Transverse colon (tissue), 4 donors: ENCODE data around the gene FMNL3. TPM values are rescaled to one million over a fixed set of nuclear protein-coding genes. Genes with fewer than 3 reads are reported as not detected.

Experiments
- DNase-seq: peaks from one replicate; pipeline ENCODE4 v3.0.0-alpha.2; 2019
- H3K27ac ChIP-seq, 4 donors: fragments of 200-600 bp; sonication (generic); 2 replicates each; pipeline ENCODE4 v1.5.1; 2016 to 2018; ENCODE audit warnings: inconsistent platforms in 4 of 4
- H3K27me3 ChIP-seq: fragments of 200-600 bp; sonication (generic); 2 replicates; pipeline ENCODE4 v1.5.1; 2017; ENCODE audit warnings: inconsistent platforms
- H3K36me3 ChIP-seq, 4 donors: fragments of 200-600 bp; sonication (generic); 2 replicates each; pipeline ENCODE4 v1.5.1; 2017 to 2019; ENCODE audit warnings: inconsistent platforms in 4 of 4
- H3K4me1 ChIP-seq, 4 donors: fragments of 200-600 bp; sonication (generic); 2 replicates each; pipeline ENCODE4 v1.5.1; 2017 to 2020; ENCODE audit warnings: inconsistent platforms in 4 of 4
- H3K4me3 ChIP-seq, 4 donors: fragments of 200-600 bp; sonication (generic); 1 replicate in 1 of 4; 2 replicates in 3 of 4; pipeline versions ENCODE4 v1.5.1 to v1.6.1; 2017 to 2019; ENCODE audit warnings: inconsistent platforms in 4 of 4
- H3K9me3 ChIP-seq, 2 donors: fragments of 200-600 bp; sonication (generic); 2 replicates each; pipeline ENCODE4 v1.5.1; 2017 to 2019; ENCODE audit warnings: inconsistent platforms in 2 of 2
- CTCF ChIP-seq, 5 experiments: fragments of 200-600 bp in 3 of 5; fragments of 450-650 bp in 2 of 5; sonication (generic) in 3 of 5; IDR thresholded peaks; 1 replicate in 2 of 5; 2 replicates in 3 of 5; pipeline ENCODE4 v1.5.1; 2016 to 2017; ENCODE audit warnings: antibody characterized with exemption in 5 of 5, inconsistent platforms in 3 of 5, mild to moderate bottlenecking in 2 of 5, moderate library complexity in 1 of 5
- EP300 ChIP-seq: sonication (generic); formaldehyde crosslinking; IDR thresholded peaks from one replicate; pipeline ENCODE4 v1.6.1; 2017; ENCODE audit warnings: antibody characterized with exemption, low read depth
- POLR2A ChIP-seq: fragments of 450-650 bp; IDR thresholded peaks from one replicate; pipeline ENCODE4 v1.6.1; 2016; ENCODE audit warnings: antibody characterized with exemption, mild to moderate bottlenecking, moderate library complexity
- POLR2AphosphoS5 ChIP-seq, 3 donors: sonication (generic); formaldehyde crosslinking; IDR thresholded peaks; one replicate each; pipeline ENCODE4 v1.6.1; 2016; ENCODE audit warnings: antibody characterized with exemption in 3 of 3
- WGBS, 2 donors: methylation state at CpG; one replicate each; pipeline ENCODE4 v1.1.5; 2018; ENCODE audit warnings: low coverage in 1 of 2; 5-methylcytosine and 5-hydroxymethylcytosine counted together
- in situ Hi-C, 4 donors: fragments of 200-750 bp; cut with MboI; loops; one replicate each; pipeline versions ENCODE4 v1.15.0 to v1.15.1; 2017; ENCODE audit warnings: low sequenced_read_pairs in 3 of 4, low pct_ligation_motif_present in 1 of 4, low pct_unique_long_range_greater_than_20kb in 1 of 4
- intact Hi-C: fragments of 100-400 bp; cut with DNase I; formaldehyde crosslinking; loops from one replicate; pipeline ENCODE4 v1.15.1; 2023; ENCODE audit warnings: low total_unique reads
- total RNA-seq, 4 donors: library from RNA; depleted of rRNA; stranded (reverse); fragments of >200 nt; gene quantifications; one replicate each; pipeline ENCODE4 v1.1.0, GENCODE V29; 2016

Gene FMNL3
- total RNA-seq = 10 to 100 TPM in 1 of 4 donors, 1 to 10 TPM in 3; 5.3 to 16.5 (median 8.2) TPM

GRCh38 chr12:49707128-49707811 is at the start of gene FMNL3:
TSS of gene FMNL3 (minus strand) at chr12:49707405. CDS start at chr12:49707180, 225 bp downstream.
- peak within 1 kb of the TSS; percentile 78 to 83 (median 79) for H3K4me3 ChIP-seq
- intact Hi-C loops = loop anchor here (2.0 kb wide), 2 partner anchors 34 to 62 kb away; no protein-coding TSS in a partner anchor
- no peaks in the 10 kb centered on the region for H3K9me3 ChIP-seq
- in situ Hi-C loops = loop anchor here (5.0 kb wide), 2 partner anchors 55 to 65 kb away; no protein-coding TSS in a partner anchor
- H3K36me3 ChIP-seq = no peaks in the 10 kb centered on the region
- H3K4me1 ChIP-seq = peaks cover 0 to 40% (median 15%) of the 10 kb centered on the region in 4 donors
- TF ChIP-seq POLR2A (no peak), EP300 (no peak), POLR2AphosphoS5 (IDR thresholded peaks at IDR 0.05) (peak in 2 of 3 donors; percentile 22 to 57), CTCF (IDR thresholded peaks at IDR 0.05) (peak; percentile 87 to 99 (median 95))
- peak; percentile 98 for DNase-seq
- WGBS, 2 donors = 1% methylated on average over 37 of the region's 93 CpGs; no CpG with 5 or more reads in 1 of the 2 donors
- H3K27ac ChIP-seq = peak within 1 kb of the TSS; percentile 86 to 94 (median 92)
- H3K27me3 ChIP-seq = peaks cover 35% of the 10 kb centered on the region

- WGBS, 2 donors = 10 to 16% methylated on average over 1 of the region's 1 CpG
- no peaks in the 10 kb centered on the region for H3K9me3 ChIP-seq
- peaks cover 0 to 39% (median 16%) of the 10 kb centered on the region in 4 donors for H3K36me3 ChIP-seq
- in situ Hi-C loops = no loop called here
- intact Hi-C loops = no loop called here
- no peak for DNase-seq
- H3K27ac ChIP-seq = no peak overlapping the region
- TF ChIP-seq CTCF (IDR thresholded peaks at IDR 0.05) = no peak
- no peak for TF ChIP-seq EP300
- no peak for TF ChIP-seq POLR2AphosphoS5 (IDR thresholded peaks at IDR 0.05)
- no peak for TF ChIP-seq POLR2A
- H3K4me3 ChIP-seq = no peak overlapping the region
- H3K27me3 ChIP-seq = no peaks in the 10 kb centered on the region
- H3K4me1 ChIP-seq = peaks cover 26 to 87% (median 36%) of the 10 kb centered on the region in 4 donors
These were observed 43.8 kb upstream of the FMNL3 start for GRCh38 chr12:49750996-49751393.

GRCh38 chr12:49750027-49750995 is 43.1 kb upstream of the FMNL3 start:
- peaks cover 0 to 32% (median 13%) of the 10 kb centered on the region in 4 donors for H3K36me3 ChIP-seq
- peak overlapping the region in 1 of 4 donors; percentile 4 for H3K27ac ChIP-seq
- no peak overlapping the region for H3K4me3 ChIP-seq
- in situ Hi-C loops = no loop called here
- TF ChIP-seq CTCF (IDR thresholded peaks at IDR 0.05) (no peak), POLR2A (no peak), POLR2AphosphoS5 (IDR thresholded peaks at IDR 0.05) (peak in 1 of 3 donors; percentile 12)
- intact Hi-C loops = no loop called here
- peaks cover 26 to 94% (median 37%) of the 10 kb centered on the region in 4 donors for H3K4me1 ChIP-seq
- H3K9me3 ChIP-seq = no peaks in the 10 kb centered on the region
- no peaks in the 10 kb centered on the region for H3K27me3 ChIP-seq
- no peak for DNase-seq
- WGBS, 2 donors = 52 to 81% methylated on average over 6 to 8 of the region's 8 CpGs

- TF ChIP-seq CTCF (IDR thresholded peaks at IDR 0.05) = no peak
- no peak for TF ChIP-seq EP300
- TF ChIP-seq POLR2A = no peak
- no peak for TF ChIP-seq POLR2AphosphoS5 (IDR thresholded peaks at IDR 0.05)
These were observed 41.6 kb upstream of the FMNL3 start for GRCh38 chr12:49748800-49749199.

More at GRCh38 chr12:49748800-49749199, 41.6 kb upstream of the FMNL3 start:
- H3K36me3 ChIP-seq = peaks cover 0 to 17% (median 6%) of the 10 kb centered on the region in 4 donors
- 62 to 71% methylated on average over 3 of the region's 3 CpGs for WGBS, 2 donors
- H3K27me3 ChIP-seq = no peaks in the 10 kb centered on the region
- H3K9me3 ChIP-seq = no peaks in the 10 kb centered on the region
- no peak overlapping the region for H3K4me3 ChIP-seq
- peaks cover 34 to 98% (median 50%) of the 10 kb centered on the region in 4 donors for H3K4me1 ChIP-seq
- in situ Hi-C loops (no loop called here), intact Hi-C loops (no loop called here)
- no peak for DNase-seq
- no peak overlapping the region for H3K27ac ChIP-seq
